ENCODE measurements around the gene AAK1. TPM values are rescaled to one million over a fixed set of nuclear protein-coding genes. Genes with fewer than 3 reads are reported as not detected.

Gene AAK1
- total RNA-seq, 1 donor from 2014 or later, result 66.4 TPM

GRCh38 chr2:69603146-69603743 lies 40.3 kb downstream of the AAK1 start:
- no peak for TF ChIP-seq CTCF (IDR thresholded peaks at IDR 0.05; ENCODE audit: unreplicated experiment)
- Mint-ChIP-seq H3K4me3 (no peak overlapping the region), H3K36me3 (peaks cover 14% of the 10 kb centered on the region), H3K27me3 (ENCODE audit: low read depth) (no peaks in the 10 kb centered on the region), H3K9me3 (peaks cover 10% of the 10 kb centered on the region), H3K27ac (peak overlapping the region; percentile 35), H3K4me1 (peaks cover 2% of the 10 kb centered on the region)
- DNase-seq (ENCODE audit: low spot score in 2 of 2, unreplicated experiment in 2 of 2), result no peak

- no peak for TF ChIP-seq CTCF (IDR thresholded peaks at IDR 0.05; ENCODE audit: unreplicated experiment)
- H3K9me3 Mint-ChIP-seq, result peaks cover 7% of the 10 kb centered on the region
- DNase-seq (ENCODE audit: low spot score in 2 of 2, unreplicated experiment in 2 of 2), result no peak
- H3K36me3 Mint-ChIP-seq, result peaks cover 7% of the 10 kb centered on the region
- no peaks in the 10 kb centered on the region for H3K27me3 Mint-ChIP-seq (ENCODE audit: low read depth)
- H3K4me3 Mint-ChIP-seq, result no peak overlapping the region
- H3K4me1 Mint-ChIP-seq, result peaks cover 2% of the 10 kb centered on the region
- H3K27ac Mint-ChIP-seq, result no peak overlapping the region
Observed at GRCh38 chr2:69601179-69601612, 42.3 kb downstream of the AAK1 start.

- no peak overlapping the region for H3K27ac Mint-ChIP-seq
- H3K4me3 Mint-ChIP-seq, result no peak overlapping the region
- H3K4me1 Mint-ChIP-seq, result peaks cover 2% of the 10 kb centered on the region
- H3K9me3 Mint-ChIP-seq, result no peaks in the 10 kb centered on the region
- H3K27me3 Mint-ChIP-seq (ENCODE audit: low read depth), result no peaks in the 10 kb centered on the region
- H3K36me3 Mint-ChIP-seq, result no peaks in the 10 kb centered on the region
- DNase-seq (ENCODE audit: low spot score in 2 of 2, unreplicated experiment in 2 of 2), result no peak
- no peak for TF ChIP-seq CTCF (IDR thresholded peaks at IDR 0.05; ENCODE audit: unreplicated experiment)
Observed at GRCh38 chr2:69600425-69600824, 43.1 kb downstream of the AAK1 start.

- DNase-seq (ENCODE audit: low spot score in 2 of 2, unreplicated experiment in 2 of 2), result no peak
- Mint-ChIP-seq H3K36me3 (no peaks in the 10 kb centered on the region), H3K4me1 (no peaks in the 10 kb centered on the region), H3K4me3 (no peak overlapping the region), H3K9me3 (no peaks in the 10 kb centered on the region), H3K27ac (no peak overlapping the region), H3K27me3 (ENCODE audit: low read depth) (no peaks in the 10 kb centered on the region)
- no peak for TF ChIP-seq CTCF (IDR thresholded peaks at IDR 0.05; ENCODE audit: unreplicated experiment)
Observed at GRCh38 chr2:69597843-69598610, 45.5 kb downstream of the AAK1 start.

GRCh38 chr2:69597105-69597504 lies 46.4 kb downstream of the AAK1 start:
- Mint-ChIP-seq H3K4me1 (no peaks in the 10 kb centered on the region), H3K4me3 (no peak overlapping the region), H3K27me3 (ENCODE audit: low read depth) (no peaks in the 10 kb centered on the region), H3K36me3 (no peaks in the 10 kb centered on the region), H3K27ac (no peak overlapping the region), H3K9me3 (no peaks in the 10 kb centered on the region)
- no peak for DNase-seq (ENCODE audit: low spot score in 2 of 2, unreplicated experiment in 2 of 2)
- no peak for TF ChIP-seq CTCF (IDR thresholded peaks at IDR 0.05; ENCODE audit: unreplicated experiment)
